Activated CD4-positive, alpha-beta T cell treated with anti-CD3 and anti-CD28 coated beads, Interleukin-2, amount 50 U/mL, for 1 hour (primary cell): Measurements from ENCODE around the gene PAH.

Experiments
- DNase-seq: peaks from one replicate; pipeline ENCODE4 v3.0.0-alpha.2; 2020

PAH gene

GRCh38 chr12:102950107-102950949 is 33.3 kb upstream of the PAH start:
- no peak for DNase-seq

DNA sequence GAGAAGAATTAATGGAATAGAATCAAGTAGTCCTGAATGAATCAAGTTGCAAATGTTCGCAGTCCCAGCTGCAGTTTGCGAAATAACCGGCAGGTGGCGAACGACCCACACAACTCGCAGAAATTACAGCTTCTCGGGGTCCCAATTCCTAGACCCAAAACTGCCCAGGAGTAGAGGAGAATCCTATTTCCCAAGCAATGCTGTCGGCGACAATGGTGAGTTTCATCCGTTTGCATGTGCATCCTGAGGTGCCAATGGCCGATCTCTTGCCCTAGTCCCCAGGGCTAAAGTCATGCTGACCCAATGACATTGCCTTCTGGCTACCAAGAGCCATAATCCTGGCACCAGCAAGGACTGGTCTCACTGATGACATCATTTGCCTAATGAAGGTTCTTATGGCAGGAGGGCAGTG is 31.9 kb upstream of the PAH start:
- DNase-seq = peak; percentile 52

DNA sequence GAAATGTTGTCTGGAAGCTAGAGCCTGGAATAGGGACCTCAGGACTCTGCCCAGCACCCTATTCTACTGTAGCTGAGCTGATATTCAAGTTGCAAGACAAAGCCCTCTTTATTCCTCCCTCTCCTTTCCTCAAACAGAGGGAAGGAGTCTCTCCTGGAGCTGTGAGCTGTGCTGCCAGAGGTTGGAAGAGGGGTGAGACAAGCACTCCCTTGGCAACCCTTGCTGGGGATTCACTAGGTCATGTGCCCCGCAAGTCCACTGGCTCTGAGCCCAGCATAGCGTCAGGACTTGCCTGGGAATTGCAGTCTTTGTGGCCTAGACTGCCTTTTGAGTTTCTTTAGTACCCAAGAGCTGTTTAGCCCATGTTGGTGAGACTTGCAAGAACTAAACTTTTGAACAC is 29.0 kb upstream of the PAH start:
- DNase-seq = no peak

DNA sequence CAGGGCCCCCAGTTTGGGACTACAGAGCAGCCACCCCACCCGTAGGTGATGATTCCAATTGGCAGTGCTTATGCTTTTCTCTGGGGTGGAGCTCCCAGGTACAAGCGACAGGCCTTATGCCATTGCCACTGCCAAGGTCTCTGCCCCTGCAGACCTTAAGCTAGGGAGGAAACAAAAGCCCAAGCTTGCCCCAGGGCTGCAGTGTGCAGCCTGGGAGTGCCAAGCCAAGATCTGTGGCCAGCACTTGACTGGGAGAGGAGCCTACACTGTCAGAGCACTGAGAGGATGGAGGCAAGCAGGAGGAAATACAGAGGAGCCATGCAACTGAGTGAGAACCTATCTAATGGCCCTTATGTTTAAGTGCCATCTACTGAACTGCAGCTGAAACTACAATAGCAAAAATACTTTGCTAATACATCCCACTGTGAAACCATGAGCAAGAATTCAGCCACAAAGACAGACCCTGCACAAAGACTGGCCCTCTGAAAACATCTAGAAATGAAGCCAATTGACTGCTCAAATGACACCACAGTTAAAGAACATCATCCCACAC is 22.7 kb upstream of the PAH start:
- no peak for DNase-seq

DNA sequence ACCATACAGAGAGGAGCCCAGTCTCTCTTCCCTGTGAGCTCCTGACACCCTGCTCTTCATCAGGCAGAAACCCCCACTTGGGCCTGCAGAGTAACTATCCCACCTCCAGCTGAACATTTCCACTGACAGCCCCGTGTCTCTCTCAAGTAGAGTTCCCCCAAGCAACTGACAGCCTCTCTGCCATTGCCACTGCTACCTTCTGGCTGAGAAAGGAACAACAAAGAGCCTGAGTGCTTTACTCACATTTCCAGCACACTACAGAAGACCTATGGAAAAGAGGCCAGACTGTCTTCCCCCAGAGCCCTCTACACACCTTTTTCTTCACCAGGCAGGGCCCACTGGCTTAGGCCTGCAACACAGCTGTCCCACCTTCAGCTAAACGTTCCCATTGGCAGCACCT is 22.0 kb upstream of the PAH start:
- no peak for DNase-seq

DNA sequence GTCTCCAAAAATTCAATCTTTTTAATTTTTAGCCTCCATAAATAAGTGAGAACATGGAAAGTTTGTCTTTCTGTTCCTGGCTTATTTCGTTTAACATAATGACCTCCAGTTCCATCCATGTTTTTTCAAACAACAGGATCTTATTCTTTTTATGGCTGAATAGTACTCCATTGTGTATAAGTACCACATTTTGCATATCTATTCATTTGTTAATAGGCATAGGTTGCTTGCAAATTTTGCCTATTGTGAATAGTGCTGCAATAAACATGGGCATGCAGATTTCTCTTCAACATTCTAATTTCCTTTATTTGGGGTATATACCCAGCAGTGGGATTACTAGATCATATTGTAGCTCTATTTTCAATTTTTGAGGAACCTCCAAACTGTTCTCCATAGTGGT is 16.1 kb upstream of the PAH start:
- DNase-seq = no peak

GRCh38 chr12:102927220-102927619 is 10.2 kb upstream of the PAH start:
- DNase-seq = no peak

DNA sequence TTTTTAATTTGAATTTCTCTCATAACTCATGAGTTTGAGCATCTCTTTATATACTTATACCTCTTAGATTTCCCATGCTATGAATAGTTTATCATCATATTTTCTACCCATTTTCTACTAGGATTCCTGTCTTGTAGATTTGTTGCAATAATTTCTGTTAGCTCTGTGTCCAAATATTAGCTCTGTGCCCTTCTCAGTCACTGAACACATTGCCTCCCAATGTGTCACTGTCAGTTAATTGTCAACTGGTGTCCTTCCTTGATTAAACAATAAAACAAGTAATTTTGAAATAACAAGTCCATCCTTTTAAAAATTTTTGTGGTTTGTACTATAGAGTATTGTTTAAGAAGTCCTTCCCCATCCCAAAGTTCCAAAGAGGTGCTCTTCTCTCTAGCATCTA is 4.2 kb upstream of the PAH start:
- no peak for DNase-seq

- DNase-seq = no peak
Observed at GRCh38 chr12:102920271-102920670, 3.2 kb upstream of the PAH start.

GRCh38 chr12:102918840-102919239 is 1.8 kb upstream of the PAH start:
- no peak for DNase-seq

GRCh38 chr12:102916252-102917025 is 605 bp downstream of the PAH start:
- DNase-seq = no peak

GRCh38 chr12:102913453-102914226 is 3.4 kb downstream of the PAH start:
- no peak for DNase-seq

DNA sequence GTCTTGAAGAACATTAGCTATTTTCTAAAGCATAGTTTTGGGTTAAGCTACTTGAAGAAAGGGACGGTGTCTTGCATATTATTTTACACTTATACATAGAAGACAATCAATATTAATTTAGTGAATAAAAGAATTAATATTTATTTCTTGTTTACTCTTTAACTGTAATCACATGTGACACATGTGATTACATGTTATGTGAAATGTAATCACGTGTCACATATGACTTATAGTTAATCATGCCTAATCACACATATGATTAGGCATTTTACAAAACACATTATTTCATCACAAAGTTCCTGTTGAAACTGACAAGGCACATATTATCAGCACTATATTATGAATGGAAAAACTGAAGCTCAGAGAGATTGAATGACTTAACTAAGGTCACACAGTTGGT is 4.8 kb downstream of the PAH start:
- no peak for DNase-seq

GRCh38 chr12:102911320-102911719 is 5.7 kb downstream of the PAH start:
- no peak for DNase-seq

DNA sequence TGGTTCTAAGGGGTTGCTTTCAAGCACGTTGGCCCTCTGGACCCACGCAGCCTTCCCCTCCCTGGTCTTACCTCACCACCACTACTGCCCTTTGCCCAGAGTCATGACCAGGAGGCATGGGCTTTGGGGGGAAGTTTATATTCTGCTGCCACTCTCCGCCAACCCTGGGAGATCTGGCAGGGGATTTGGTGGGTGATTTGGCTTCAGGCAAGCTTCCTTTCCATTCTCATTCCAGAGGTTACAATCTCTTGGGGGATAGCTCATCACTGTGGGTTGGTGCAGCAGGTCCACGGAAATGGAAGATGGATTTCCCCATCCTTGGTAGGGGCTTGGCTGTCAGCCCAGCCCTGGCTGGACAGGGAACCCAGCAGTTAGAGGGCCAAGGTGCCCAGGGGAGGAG is 6.3 kb downstream of the PAH start:
- no peak for DNase-seq

DNA sequence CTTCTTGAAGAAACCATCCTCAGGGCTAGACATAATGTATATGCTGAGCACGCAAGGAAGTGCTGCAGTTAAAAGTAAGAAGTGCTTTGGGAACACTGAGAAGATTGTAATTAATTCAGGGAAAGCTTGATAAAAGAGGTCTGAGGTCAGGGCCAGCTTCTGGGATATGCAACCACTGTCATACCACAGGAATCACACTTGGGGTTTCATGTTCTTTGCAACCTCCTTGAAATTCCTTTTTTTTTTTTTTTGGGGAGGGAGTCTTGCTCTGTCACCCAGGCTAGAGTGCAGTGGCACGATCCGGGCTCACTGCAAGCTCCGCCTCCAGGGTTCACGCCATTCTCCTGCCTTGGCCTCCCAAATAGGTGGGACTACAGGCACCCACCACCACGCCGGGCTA is 6.9 kb downstream of the PAH start:
- DNase-seq = no peak

DNA sequence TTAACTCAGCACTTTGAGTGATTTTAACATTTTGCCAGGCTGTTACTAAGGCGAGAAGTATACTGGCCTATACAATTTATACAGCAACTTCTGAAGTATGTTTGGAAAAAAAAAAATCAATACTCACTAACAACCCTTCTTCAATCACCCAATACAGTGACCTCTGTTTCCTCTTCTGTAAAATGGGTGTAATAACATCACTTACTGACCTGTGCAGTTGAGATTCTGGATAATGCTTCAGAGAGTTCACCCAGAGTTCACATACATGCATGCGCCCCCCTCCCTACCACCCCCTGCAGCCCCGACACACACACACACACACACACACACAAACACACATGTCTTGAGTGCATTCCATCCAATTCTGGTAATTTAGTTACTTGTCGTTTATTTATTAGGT is 9.1 kb downstream of the PAH start:
- no peak for DNase-seq

- DNase-seq = no peak
Observed at GRCh38 chr12:102905229-102905628, 11.8 kb downstream of the PAH start.

- DNase-seq = no peak
Observed at GRCh38 chr12:102903337-102904007, 13.6 kb downstream of the PAH start.

DNA sequence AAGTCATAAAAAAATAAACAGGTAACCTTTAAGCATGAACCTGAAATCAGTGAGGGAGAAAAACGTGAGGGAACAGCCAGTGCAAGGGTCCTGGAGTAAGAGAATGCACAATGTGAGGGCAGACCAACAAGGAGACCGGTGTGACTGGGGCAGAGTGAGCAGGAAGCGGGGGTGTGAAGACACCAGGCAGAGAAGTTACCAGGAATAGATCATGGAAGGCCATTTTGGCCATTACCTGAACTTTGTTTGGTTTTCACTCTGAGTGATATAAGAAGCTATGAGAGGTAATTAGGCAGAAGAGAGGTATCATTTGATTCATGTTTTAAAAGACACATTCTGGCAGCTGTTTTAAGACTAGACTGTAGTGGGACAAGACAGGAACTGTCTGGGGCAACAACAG is 15.0 kb downstream of the PAH start:
- no peak for DNase-seq

GRCh38 chr12:102900389-102900788 is 16.7 kb downstream of the PAH start:
- no peak for DNase-seq

GRCh38 chr12:102896067-102896466 is 21.0 kb downstream of the PAH start:
- DNase-seq = no peak

GRCh38 chr12:102891756-102892155 is 25.3 kb downstream of the PAH start:
- DNase-seq = no peak
